Dermis blood vessel endothelial cell (primary cell): ENCODE measurements around the gene TTC4. TPM values are rescaled to one million over a fixed set of nuclear protein-coding genes. Genes with fewer than 3 reads are reported as not detected.
"Not testable (repeated sequence)": the region's sequence is repeated elsewhere in the genome, so short reads cannot be mapped to it uniquely, and the experiment has no call there.

ENCODE experiments used
- DNase-seq: peaks from one replicate; pipeline ENCODE4 v3.0.0; 2010
- total RNA-seq: library from RNA; depleted of rRNA; stranded (reverse); fragments of >200 nt; gene quantifications from 2 replicates; pipeline ENCODE4 v1.2.3, GENCODE V29; 2014

TTC4 gene
- total RNA-seq, 1 donor from 2014 or later: 21.3 TPM

GRCh38 chr1:54751426-54751825 lies 35.8 kb downstream of the TTC4 start:
- no peak for DNase-seq

GRCh38 chr1:54754045-54754444 lies 38.4 kb downstream of the TTC4 start:
- DNase-seq: no peak

GRCh38 chr1:54754486-54755285 lies 39.0 kb downstream of the TTC4 start:
- DNase-seq: no peak

- DNase-seq: no peak
These were observed 42.2 kb downstream of the TTC4 start for GRCh38 chr1:54757833-54758232.

GRCh38 chr1:54758678-54759348 lies 43.2 kb downstream of the TTC4 start:
- DNase-seq: no peak

GRCh38 chr1:54763816-54764132 lies 48.1 kb downstream of the TTC4 start:
- no peak for DNase-seq

- DNase-seq: peak; percentile 100
These were observed 48.7 kb downstream of the TTC4 start, which contains the start of gene PARS2 for GRCh38 chr1:54764133-54764921. Gene PARS2 (minus strand): TSS chr1:54764523. CDS start chr1:54759161, 5,362 bp downstream.

GRCh38 chr1:54764922-54765561 lies 49.4 kb downstream of the TTC4 start:
- no peak for DNase-seq

- DNase-seq: no peak
These were observed 51.1 kb downstream of the TTC4 start for GRCh38 chr1:54766726-54767125.

- DNase-seq: no peak
These were observed 51.9 kb downstream of the TTC4 start for GRCh38 chr1:54767526-54767925.

- DNase-seq: no peak
These were observed 52.4 kb downstream of the TTC4 start for GRCh38 chr1:54768093-54768492.

GRCh38 chr1:54772951-54773350 lies 57.3 kb downstream of the TTC4 start:
- no peak for DNase-seq

- DNase-seq: peak; percentile 51
These were observed 59.3 kb downstream of the TTC4 start for GRCh38 chr1:54774820-54775498.

GRCh38 chr1:54775828-54776721 lies 60.4 kb downstream of the TTC4 start:
- not testable (repeated sequence) for DNase-seq

GRCh38 chr1:54777011-54777410 lies 61.4 kb downstream of the TTC4 start:
- no peak for DNase-seq

- DNase-seq: no peak
These were observed 61.8 kb downstream of the TTC4 start for GRCh38 chr1:54777431-54777830.

GRCh38 chr1:54781023-54781723 lies 65.5 kb downstream of the TTC4 start:
- DNase-seq: no peak

- DNase-seq: no peak
These were observed 66.5 kb downstream of the TTC4 start for GRCh38 chr1:54782156-54782555.

GRCh38 chr1:54782588-54782987 lies 66.9 kb downstream of the TTC4 start:
- no peak for DNase-seq

- DNase-seq: no peak
These were observed 68.4 kb downstream of the TTC4 start for GRCh38 chr1:54784066-54784465.

GRCh38 chr1:54786778-54787177 lies 71.1 kb downstream of the TTC4 start:
- DNase-seq: no peak
